K562 (cell line): Measurements from ENCODE around the gene NEDD9. TPM values are rescaled to one million over a fixed set of nuclear protein-coding genes. Genes with fewer than 3 reads are reported as not detected.

ENCODE experiments used
- ATAC-seq: fragments of 200-7000 bp; cut with Tn5 transposase; 3 replicates; pipeline ENCODE4 v1.9.1; 2020; ENCODE audit warnings: moderate library complexity
- BruUV-seq: library from RNA; stranded (reverse); fragments of 400-500 nt; replicated peaks from 2 replicates; lab custom pipeline; 2021; lab: Mats Ljungman, UMichigan
- CTCF ChIA-PET: fragments of 300-600 bp; formaldehyde crosslinking; extraction: SDS; loops from one replicate; lab custom pipeline; 2021; ENCODE audit warnings: low intra/inter-chr PET ratio; lab: Yijun Ruan, JAX
- POLR2A ChIA-PET: fragments of 300-600, 350-650 bp; sonication (Branson Sonifier 250); formaldehyde crosslinking; extraction: SDS; loops from one replicate; lab custom pipeline; 2021; ENCODE audit warnings: antibody characterized with exemption, inconsistent platforms; lab: Yijun Ruan, JAX
- DNase-seq, 4 experiments: peaks; one replicate each; pipeline versions ENCODE4 v3.0.0 to v3.0.0-alpha.2; 2011 to 2018; ENCODE audit warnings: low spot score in 3 of 4, mixed read lengths in 3 of 4; ENCODE audit errors: extremely low read depth in 1 of 4
- FAIRE-seq: peaks from 2 replicates; lab custom pipeline; 2011; peaks lifted over from hg19 to GRCh38; lab: Jason Lieb, UNC
- H2AFZ ChIP-seq: 2 replicates; pipeline ENCODE4 v1.6.0; 2011; ENCODE audit warnings: low read depth, low read length, control low read depth, inconsistent platforms
- H3K27ac ChIP-seq: fragments of 200-600 bp; 3 replicates; pipeline ENCODE4 v1.8.0; 2011; ENCODE audit warnings: low read depth, mild to moderate bottlenecking, control low read depth, inconsistent platforms, low read length, moderate library complexity, mixed read lengths; ENCODE audit errors: extremely low read depth
- H3K27me3 ChIP-seq, 2 experiments: fragments of 300-600 bp in 1 of 2; 2 replicates in 1 of 2; 3 replicates in 1 of 2; pipeline versions ENCODE4 v1.6.0 to v1.8.0; 2011; ENCODE audit warnings: inconsistent platforms in 2 of 2, low read length in 2 of 2, mild to moderate bottlenecking in 1 of 2, mixed read lengths in 1 of 2, moderate library complexity in 1 of 2; ENCODE audit not compliant: control insufficient read depth in 2 of 2, insufficient read depth in 2 of 2
- H3K36me3 ChIP-seq: fragments of 300-600 bp; 3 replicates; pipeline ENCODE4 v1.8.0; 2011; ENCODE audit warnings: mild to moderate bottlenecking, low read length, inconsistent platforms; ENCODE audit not compliant: control insufficient read depth, insufficient read depth
- H3K4me1 ChIP-seq, 2 experiments: fragments of 200-600 bp in 1 of 2; replicated peaks in 1 of 2; 2 replicates in 1 of 2; 3 replicates in 1 of 2; pipeline versions ENCODE4 v1.5.1 to v1.8.0; 2011; ENCODE audit warnings: inconsistent platforms in 2 of 2, low read length in 2 of 2, mild to moderate bottlenecking in 1 of 2, mixed read lengths in 1 of 2, moderate library complexity in 1 of 2; ENCODE audit not compliant: control insufficient read depth in 2 of 2, insufficient read depth in 2 of 2
- H3K4me2 ChIP-seq: 2 replicates; pipeline ENCODE4 v1.6.1; 2011; ENCODE audit warnings: low read length, control low read depth, inconsistent platforms, mixed read lengths; ENCODE audit not compliant: insufficient read depth
- H3K4me3 ChIP-seq: fragments of 200-600 bp; sonication (generic), shearing (Covaris generic); 2 replicates; pipeline ENCODE4 v1.5.1; 2016; ENCODE audit warnings: control low read depth, inconsistent platforms
- H3K79me2 ChIP-seq: fragments of 200-600 bp; 3 replicates; pipeline ENCODE4 v1.8.0; 2011; ENCODE audit warnings: low read length, inconsistent platforms; ENCODE audit not compliant: control insufficient read depth, insufficient read depth
- H3K9ac ChIP-seq, 2 experiments: 2 replicates each; pipeline versions ENCODE4 v1.6.0 to v1.6.1; 2011; ENCODE audit warnings: low read depth in 2 of 2, low read length in 2 of 2, control low read depth in 1 of 2, inconsistent platforms in 1 of 2, mild to moderate bottlenecking in 1 of 2, mixed read lengths in 1 of 2; ENCODE audit not compliant: insufficient read depth in 1 of 2
- H3K9me1 ChIP-seq: one replicate; pipeline ENCODE4 v1.6.0; 2011; ENCODE audit warnings: inconsistent platforms, mild to moderate bottlenecking, low read length, moderate library complexity; ENCODE audit not compliant: control insufficient read depth, insufficient read depth
- H3K9me3 ChIP-seq: replicated peaks from 2 replicates; pipeline ENCODE4 v1.5.1; 2011; ENCODE audit warnings: low read depth, low read length, inconsistent platforms; ENCODE audit not compliant: control insufficient read depth, insufficient read depth
- H4K20me1 ChIP-seq: replicated peaks from 2 replicates; pipeline ENCODE4 v1.6.1; 2011; ENCODE audit warnings: low read length, inconsistent platforms, mixed read lengths; ENCODE audit not compliant: control insufficient read depth, insufficient read depth
- BHLHE40 ChIP-seq: IDR thresholded peaks from 2 replicates; pipeline ENCODE4 v1.6.1; 2011; ENCODE audit warnings: low read length, improper control_type of control experiment
- CHD1 ChIP-seq: fragments of 200-600 bp; sonication (generic); IDR thresholded peaks from one replicate; pipeline ENCODE4 v1.6.1; 2012; ENCODE audit warnings: mild to moderate bottlenecking, moderate library complexity, low read length, inconsistent platforms
- EWSR1 ChIP-seq: fragments of 450-650 bp; IDR thresholded peaks from 2 replicates; pipeline ENCODE4 v1.6.1; 2018; ENCODE audit warnings: borderline replicate concordance, mild to moderate bottlenecking, low read depth, moderate library complexity; ENCODE audit not compliant: partially characterized antibody
- FIP1L1 ChIP-seq: fragments of 200-400 bp; formaldehyde crosslinking; IDR thresholded peaks from 2 replicates; pipeline ENCODE4 v1.6.1; 2018; ENCODE audit warnings: mild to moderate bottlenecking, low read depth, low read length; ENCODE audit not compliant: poor library complexity, severe bottlenecking
- FOS ChIP-seq: IDR thresholded peaks from 3 replicates; pipeline ENCODE4 v1.6.1; 2011; ENCODE audit not compliant: insufficient read length; ENCODE audit errors: extremely low read depth
- KLF10 ChIP-seq: fragments of 250-450 bp; sonication (Bioruptor Pico); IDR thresholded peaks from 2 replicates; pipeline ENCODE4 v1.6.1; 2021; ENCODE audit warnings: matching md5 sums
- MCM3 ChIP-seq: fragments of 450-650 bp; IDR thresholded peaks from 2 replicates; pipeline ENCODE4 v1.6.1; 2016
- MEF2A ChIP-seq: IDR thresholded peaks from 2 replicates; pipeline ENCODE4 v1.6.1; 2011; ENCODE audit warnings: low read depth, mild to moderate bottlenecking, low read length, moderate library complexity; ENCODE audit not compliant: control insufficient read depth
- NFRKB ChIP-seq: fragments of 450-650 bp; IDR thresholded peaks from 2 replicates; pipeline ENCODE4 v1.6.1; 2016; ENCODE audit warnings: low read depth
- SP2 ChIP-seq: IDR thresholded peaks from 2 replicates; pipeline ENCODE4 v1.6.1; 2011; ENCODE audit warnings: mild to moderate bottlenecking, low read depth, low read length, moderate library complexity; ENCODE audit not compliant: poor library complexity, severe bottlenecking; ENCODE audit errors: extremely low read depth
- WGBS: fragments of 100-300 bp; shearing (Covaris generic); methylation state at CpG from one replicate; pipeline ENCODE4 v1.1.6; 2016; ENCODE audit warnings: low coverage, mixed read lengths; ENCODE audit not compliant: insufficient coverage; ENCODE audit errors: missing lambda C conversion rate; 5-methylcytosine and 5-hydroxymethylcytosine counted together
- in situ Hi-C: fragments of 300-500 bp; cut with MboI; formaldehyde crosslinking; loops from 4 replicates; pipeline ENCODE4 v1.15.0; 2018; ENCODE audit warnings: inconsistent platforms, mixed read lengths
- intact Hi-C: fragments of 100-400 bp; cut with micrococcal nuclease; formaldehyde crosslinking; loops from 2 replicates; pipeline ENCODE4 v1.14.2; 2022
- polyA plus RNA-seq, 8 experiments: library from polyadenylated mRNA; depleted of rRNA in 4 of 8; stranded (reverse) in 5 of 8; unstranded in 3 of 8; fragments of >200 nt; fragmentation: Nextera tagmentation in 2 of 8; fragmentation: Illumina TruSeq in 1 of 8; extraction: Ambion mirVana in 2 of 8; extraction: Trizol in 1 of 8; gene quantifications; 2 replicates each; pipeline versions ENCODE4 v1.2.1 to v1.2.3, GENCODE V29; 2011 to 2014; ENCODE audit warnings: inconsistent platforms in 1 of 8, missing spikeins in 1 of 8
- total RNA-seq, 7 experiments: library from RNA; depleted of rRNA in 6 of 7; stranded (reverse); fragments of >200 nt in 6 of 7; fragmentation: Illumina TruSeq in 2 of 7; extraction: Trizol in 2 of 7; gene quantifications; 2 replicates each; pipeline versions ENCODE4 v1.2.1 to v1.2.3, GENCODE V29; 2011 to 2021; ENCODE audit warnings: low replicate concordance in 1 of 7

NEDD9 gene
- total and polyA plus RNA-seq, 9 of the 15 experiments (the other 6 are each of a cell fraction or from before 2014, with no cell fraction given), result 0.04 to 0.18 (median 0.15) TPM; not detected in 6

GRCh38 chr6:11262242-11262641 lies 29.8 kb upstream of the NEDD9 start:
- peaks cover 0 to 2% of the 10 kb centered on the region in 2 experiments; a peak in 2 of 5 replicates for H3K27me3 ChIP-seq
- ATAC-seq, result no peak
- no peaks in the 10 kb centered on the region for H3K4me1 ChIP-seq
- H3K4me2 ChIP-seq, result no peak overlapping the region
- no peaks in the 10 kb centered on the region for H3K79me2 ChIP-seq
- no peaks in the 10 kb centered on the region for H3K36me3 ChIP-seq
- no peak overlapping the region for H3K4me3 ChIP-seq
- H3K9me3 ChIP-seq, result no peaks in the 10 kb centered on the region
- no peak for DNase-seq
- no peaks in the 10 kb centered on the region for H3K9me1 ChIP-seq
- intact Hi-C loops (no loop called here), in situ Hi-C loops (no loop called here)
- H4K20me1 ChIP-seq, result no peaks in the 10 kb centered on the region
- no TSS peak for BruUV-seq
- no peak overlapping the region for H3K27ac ChIP-seq
- no peak for TF ChIP-seq KLF10
- no peak for TF ChIP-seq FIP1L1
- no peak for TF ChIP-seq BHLHE40
- TF ChIP-seq CHD1, result no peak
- TF ChIP-seq MCM3, result no peak
- TF ChIP-seq EWSR1, result no peak
- no peak for TF ChIP-seq MEF2A
- no peak for TF ChIP-seq FOS
- TF ChIP-seq SP2, result no peak
- TF ChIP-seq NFRKB, result no peak
- ChIA-PET CTCF (no interaction called here), POLR2A (no interaction called here)
- H2AFZ ChIP-seq, result no peak overlapping the region
- H3K9ac ChIP-seq, result no peak overlapping the region
- no peak for FAIRE-seq
- 2% methylated on average over 4 of the region's 4 CpGs for whole genome bisulfite sequencing
